IPS DF 4.7 (cell line): ENCODE results near the gene NSUN5.
"Not testable (repeated sequence)": the region's sequence is repeated elsewhere in the genome, so short reads cannot be mapped to it uniquely, and the experiment has no call there.

Experiments
- DNase-seq: peaks from one replicate; pipeline ENCODE4 v3.0.0-alpha.2; 2013; ENCODE audit warnings: low spot score; ENCODE audit errors: extremely low read depth

Gene NSUN5

GRCh38 chr7:73297235-73297634, 11.4 kb downstream of the NSUN5 start:
- DNase-seq, result not testable (repeated sequence)

DNA sequence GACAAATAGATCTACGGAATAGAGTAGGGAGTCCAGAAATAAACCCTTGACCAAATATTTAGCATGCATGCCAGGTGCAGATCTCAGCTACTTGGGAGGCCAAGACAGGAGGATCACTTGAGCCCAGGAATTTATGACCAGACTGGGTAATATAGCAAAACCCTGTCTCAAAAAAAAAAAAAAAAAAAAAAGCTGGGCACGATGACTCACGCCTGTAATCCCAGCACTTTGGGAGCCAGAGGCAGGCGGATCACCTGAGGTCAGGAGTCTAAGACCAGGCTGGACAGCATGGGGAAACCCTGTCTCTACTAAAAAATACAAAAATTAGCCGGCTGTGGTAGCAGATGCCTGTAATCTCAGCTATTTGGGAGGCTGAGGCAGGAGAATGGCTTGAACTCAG, 31.4 kb downstream of the NSUN5 start:
- not testable (repeated sequence) for DNase-seq

DNA sequence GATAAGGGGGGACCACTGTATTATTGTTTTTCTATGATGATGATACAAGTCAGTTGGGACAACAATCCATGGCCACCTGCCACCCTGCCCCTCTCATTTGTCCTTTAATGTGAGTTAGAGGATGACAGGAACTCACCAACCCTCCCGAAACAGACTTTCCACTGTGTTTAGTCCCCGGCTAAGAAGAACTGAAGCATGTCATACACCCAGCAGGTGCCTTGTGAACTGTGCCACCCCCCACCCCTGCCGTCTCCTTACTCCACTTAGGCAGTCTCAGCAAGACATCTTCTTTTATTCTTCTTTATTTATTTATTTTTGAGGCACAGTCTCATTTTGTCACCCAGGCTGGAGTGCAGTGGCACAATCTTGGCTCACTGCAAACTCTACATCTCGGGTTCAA, 40.8 kb downstream of the NSUN5 start:
- DNase-seq, result not testable (repeated sequence)

DNA sequence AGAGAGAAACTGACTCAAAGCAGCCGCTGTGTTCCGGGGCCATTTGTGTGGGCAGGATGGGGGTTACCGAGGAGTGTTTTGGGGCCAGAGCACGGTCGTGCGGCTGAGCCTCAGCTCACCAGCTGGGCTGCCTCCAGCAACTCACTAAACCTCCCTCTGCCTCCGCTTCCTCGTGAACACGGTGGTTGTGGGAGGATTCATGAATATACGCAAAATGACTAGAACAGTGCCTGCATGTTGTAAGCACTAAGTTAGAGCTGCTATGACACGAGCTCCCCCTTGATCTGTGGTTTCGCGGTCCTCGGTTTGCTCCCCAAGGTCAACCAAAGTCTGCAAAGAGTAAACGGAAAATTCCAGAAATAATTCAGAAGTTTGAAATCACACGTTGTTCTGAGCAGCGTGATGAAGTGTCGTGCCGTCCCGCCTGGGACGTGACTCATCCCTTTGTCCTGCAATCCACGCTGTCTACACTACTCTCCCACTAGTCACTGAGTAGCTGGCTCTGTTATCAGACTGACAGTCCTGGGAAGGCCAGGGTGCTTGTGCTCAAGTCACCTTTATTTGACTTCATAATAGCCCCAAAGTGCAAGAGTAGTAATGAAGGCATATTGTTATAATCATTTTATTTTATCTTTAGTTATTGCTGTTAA, 41.8 kb downstream of the NSUN5 start:
- not testable (repeated sequence) for DNase-seq

GRCh38 chr7:73262416-73262815, 46.2 kb downstream of the NSUN5 start:
- DNase-seq, result not testable (repeated sequence)
